H1 (cell line): ENCODE measurements around the gene SCG3.

Source experiments
- EGR1 ChIP-seq: IDR thresholded peaks from 2 replicates; pipeline ENCODE4 v1.6.1; 2011; ENCODE audit warnings: low read depth, low read length, borderline replicate concordance
- NRF1 ChIP-seq: IDR thresholded peaks from 2 replicates; pipeline ENCODE4 v1.6.1; 2011; ENCODE audit warnings: mild to moderate bottlenecking, low read depth, low read length, improper control_type of control experiment
- POLR2A ChIP-seq, 2 experiments: IDR thresholded peaks; 1 replicate in 1 of 2; 2 replicates in 1 of 2; pipeline ENCODE4 v1.6.1; 2011; ENCODE audit warnings: low read depth in 2 of 2, low read length in 2 of 2, mild to moderate bottlenecking in 2 of 2; ENCODE audit errors: control extremely low read depth in 1 of 2
- POLR2AphosphoS5 ChIP-seq: IDR thresholded peaks from 2 replicates; pipeline ENCODE4 v1.6.1; 2011; ENCODE audit warnings: low read depth, low read length
- POU5F1 ChIP-seq: IDR thresholded peaks from 2 replicates; pipeline ENCODE4 v1.6.1; 2011; ENCODE audit warnings: low read depth, mild to moderate bottlenecking, low read length, moderate library complexity
- RBBP5 ChIP-seq: IDR thresholded peaks from 2 replicates; pipeline ENCODE4 v1.7.1; 2012; ENCODE audit warnings: low read depth, mild to moderate bottlenecking, inconsistent platforms, low read length, moderate library complexity, borderline replicate concordance
- SIN3A ChIP-seq, 2 experiments: IDR thresholded peaks in 1 of 2; conservative IDR thresholded peaks in 1 of 2; 2 replicates each; pipeline ENCODE4 v1.6.1; 2011 to 2012; ENCODE audit warnings: low read length in 2 of 2, improper control_type of control experiment in 1 of 2, low read depth in 1 of 2, mild to moderate bottlenecking in 1 of 2
- YY1 ChIP-seq: IDR thresholded peaks from 2 replicates; pipeline ENCODE4 v1.6.1; 2011; ENCODE audit warnings: low read depth, mild to moderate bottlenecking, low read length
- ZNF274 ChIP-seq: IDR thresholded peaks from 2 replicates; pipeline ENCODE4 v1.7.0; 2012; ENCODE audit warnings: low read length, borderline replicate concordance; ENCODE audit errors: extremely low read depth
- TF ChIP-seq, protein P1 (sequence below), 3 experiments: IDR thresholded peaks; 1 replicate in 2 of 3; 2 replicates in 1 of 3; pipeline versions ENCODE4 v1.5.1 to v1.6.1; 2011; ENCODE audit warnings: low read length in 3 of 3, mild to moderate bottlenecking in 3 of 3, inconsistent platforms in 2 of 3, low read depth in 1 of 3, moderate library complexity in 1 of 3; ENCODE audit not compliant: insufficient read depth in 1 of 3; ENCODE audit errors: control extremely low read depth in 1 of 3
- TF ChIP-seq, protein P2 (sequence below): IDR thresholded peaks from 2 replicates; pipeline ENCODE4 v1.6.1; 2011; ENCODE audit warnings: low read depth, mild to moderate bottlenecking, low read length; ENCODE audit not compliant: insufficient read depth
- TF ChIP-seq, protein P3 (sequence below): IDR thresholded peaks from 2 replicates; pipeline ENCODE4 v1.6.1; 2012; ENCODE audit warnings: inconsistent platforms

DNA sequence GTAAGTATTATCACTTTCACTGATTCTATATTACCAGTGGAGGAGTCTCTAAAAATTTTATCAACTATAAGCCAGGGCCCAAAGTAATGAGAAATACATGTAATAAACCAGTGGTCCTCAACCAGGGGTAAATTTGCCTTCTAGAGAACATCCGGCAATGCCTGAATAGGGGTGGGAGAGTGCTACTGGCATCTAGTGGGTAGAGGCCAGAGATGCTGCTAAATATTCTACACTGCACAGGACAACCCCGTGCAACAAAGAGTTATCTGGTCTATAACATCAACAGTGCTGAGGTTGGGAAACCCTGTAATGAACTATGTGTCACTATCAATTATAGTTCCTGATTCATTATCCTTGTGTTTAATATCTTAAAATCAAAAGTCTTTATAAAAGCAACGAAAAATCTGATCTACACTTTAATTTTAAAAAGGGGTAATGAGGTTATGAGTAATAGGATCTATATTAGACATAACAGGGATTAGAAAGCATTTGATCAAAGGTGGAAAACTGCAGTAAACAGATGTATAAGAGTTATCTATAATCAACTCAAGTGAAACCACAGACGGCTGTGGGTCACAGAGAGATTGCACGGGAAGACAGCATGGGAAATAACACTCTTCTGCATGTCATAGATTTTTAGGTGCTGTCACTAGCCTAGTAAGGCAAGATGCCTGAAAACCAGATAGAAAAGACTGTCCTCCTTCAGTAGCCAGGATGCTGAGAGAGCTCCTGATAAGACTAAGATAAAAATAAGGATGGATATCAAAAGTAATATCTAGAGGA is 54.1 kb downstream of the SCG3 start:
- TF ChIP-seq NRF1, result no peak
- TF ChIP-seq, protein P1, sequence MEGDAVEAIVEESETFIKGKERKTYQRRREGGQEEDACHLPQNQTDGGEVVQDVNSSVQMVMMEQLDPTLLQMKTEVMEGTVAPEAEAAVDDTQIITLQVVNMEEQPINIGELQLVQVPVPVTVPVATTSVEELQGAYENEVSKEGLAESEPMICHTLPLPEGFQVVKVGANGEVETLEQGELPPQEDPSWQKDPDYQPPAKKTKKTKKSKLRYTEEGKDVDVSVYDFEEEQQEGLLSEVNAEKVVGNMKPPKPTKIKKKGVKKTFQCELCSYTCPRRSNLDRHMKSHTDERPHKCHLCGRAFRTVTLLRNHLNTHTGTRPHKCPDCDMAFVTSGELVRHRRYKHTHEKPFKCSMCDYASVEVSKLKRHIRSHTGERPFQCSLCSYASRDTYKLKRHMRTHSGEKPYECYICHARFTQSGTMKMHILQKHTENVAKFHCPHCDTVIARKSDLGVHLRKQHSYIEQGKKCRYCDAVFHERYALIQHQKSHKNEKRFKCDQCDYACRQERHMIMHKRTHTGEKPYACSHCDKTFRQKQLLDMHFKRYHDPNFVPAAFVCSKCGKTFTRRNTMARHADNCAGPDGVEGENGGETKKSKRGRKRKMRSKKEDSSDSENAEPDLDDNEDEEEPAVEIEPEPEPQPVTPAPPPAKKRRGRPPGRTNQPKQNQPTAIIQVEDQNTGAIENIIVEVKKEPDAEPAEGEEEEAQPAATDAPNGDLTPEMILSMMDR (IDR thresholded peaks at IDR 0.05; ENCODE audit: control extremely low read depth in 1 of 3, insufficient read depth in 1 of 3, low read depth in 1 of 3, low read length in 3 of 3), result no peak
- TF ChIP-seq, protein P2, sequence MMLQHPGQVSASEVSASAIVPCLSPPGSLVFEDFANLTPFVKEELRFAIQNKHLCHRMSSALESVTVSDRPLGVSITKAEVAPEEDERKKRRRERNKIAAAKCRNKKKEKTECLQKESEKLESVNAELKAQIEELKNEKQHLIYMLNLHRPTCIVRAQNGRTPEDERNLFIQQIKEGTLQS, result no peak
- TF ChIP-seq POLR2A (IDR thresholded peaks at IDR 0.05; ENCODE audit: control extremely low read depth in 1 of 2, low read depth in 2 of 2, low read length in 2 of 2), result no peak
- TF ChIP-seq POLR2AphosphoS5, result no peak
- no peak for TF ChIP-seq YY1
- TF ChIP-seq EGR1, result no peak
- TF ChIP-seq POU5F1, result no peak
- TF ChIP-seq RBBP5, result no peak
- TF ChIP-seq, protein P3, sequence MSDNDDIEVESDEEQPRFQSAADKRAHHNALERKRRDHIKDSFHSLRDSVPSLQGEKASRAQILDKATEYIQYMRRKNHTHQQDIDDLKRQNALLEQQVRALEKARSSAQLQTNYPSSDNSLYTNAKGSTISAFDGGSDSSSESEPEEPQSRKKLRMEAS, result no peak
- no peak for TF ChIP-seq SIN3A (conservative IDR thresholded peaks at IDR 0.05 in 1 of 2, IDR thresholded peaks at IDR 0.05 in 1 of 2; ENCODE audit: low read depth in 1 of 2, low read length in 2 of 2)
- no peak for TF ChIP-seq ZNF274
